Stimulated activated CD4-positive, alpha-beta T cell treated with anti-CD3 and anti-CD28 coated beads, Interleukin-15, amount 100 ng/mL, for 24 hours (primary cell): Measurements from ENCODE around the gene MAPK6.
"Not testable (repeated sequence)": the region's sequence is repeated elsewhere in the genome, so short reads cannot be mapped to it uniquely, and the experiment has no call there.

ENCODE experiments used
- DNase-seq: peaks from one replicate; pipeline ENCODE4 v3.0.0-alpha.2; 2020

Gene MAPK6

GRCh38 chr15:52018693-52019393 is at the start of gene MAPK6:
TSS of gene MAPK6 (plus strand) at chr15:52019219. CDS start at chr15:52046461, 27,242 bp downstream.
- peak; percentile 95 for DNase-seq

DNA sequence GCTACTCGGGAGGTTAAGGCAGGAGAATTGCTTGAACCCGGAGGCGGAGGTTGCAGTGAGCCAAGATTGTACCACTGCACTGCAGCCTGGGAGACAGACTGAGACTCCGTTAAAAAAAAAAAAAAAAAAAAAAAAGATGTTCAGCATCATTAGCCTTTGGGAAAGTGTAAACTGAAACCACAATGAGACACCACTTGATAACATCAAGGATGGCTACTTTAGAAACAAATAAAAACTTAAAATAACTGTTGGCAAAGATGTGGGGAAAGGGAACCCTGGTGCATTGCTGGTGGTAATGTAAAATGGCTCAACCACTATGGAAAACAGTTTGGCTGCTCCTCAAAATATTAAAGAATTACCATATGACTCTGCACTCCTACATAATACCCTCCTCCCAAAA is 49.3 kb upstream of the MAPK6 start:
- DNase-seq: no peak

GRCh38 chr15:51970132-51970817 is 48.7 kb upstream of the MAPK6 start:
- no peak for DNase-seq

- DNase-seq: no peak
Measured at GRCh38 chr15:51971032-51971374, 48.0 kb upstream of the MAPK6 start.

GRCh38 chr15:51971375-51972133 is 47.5 kb upstream of the MAPK6 start, which contains the start of gene LEO1:
TSS of gene LEO1 (minus strand) at chr15:51971778. CDS start at chr15:51971745, 33 bp downstream.
- DNase-seq: peak; percentile 90

- no peak for DNase-seq
Measured at GRCh38 chr15:51973220-51973619, 45.8 kb upstream of the MAPK6 start.

GRCh38 chr15:51973775-51974174 is 45.2 kb upstream of the MAPK6 start:
- DNase-seq: no peak

- DNase-seq: peak; percentile 73
Measured at GRCh38 chr15:51982013-51982769, 36.8 kb upstream of the MAPK6 start.

GRCh38 chr15:51982770-51983103 is 36.3 kb upstream of the MAPK6 start:
- no peak for DNase-seq

DNA sequence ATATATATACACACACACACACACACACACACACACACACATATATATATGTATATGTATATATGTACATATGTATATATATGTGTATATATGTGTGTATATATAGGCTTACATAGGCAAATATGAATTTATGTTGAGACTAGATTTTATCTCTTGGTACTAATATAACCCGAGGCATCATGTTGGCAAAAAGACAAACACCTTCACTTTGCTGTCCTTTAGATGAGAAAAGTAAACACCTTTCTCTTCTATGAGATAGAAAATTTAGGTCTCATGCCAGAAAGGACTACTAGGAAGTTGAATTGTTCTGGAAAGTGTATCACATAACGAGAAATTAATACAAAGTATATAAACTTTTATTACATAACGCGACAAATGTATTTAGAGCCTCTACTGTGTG is 27.9 kb upstream of the MAPK6 start:
- DNase-seq: no peak

DNA sequence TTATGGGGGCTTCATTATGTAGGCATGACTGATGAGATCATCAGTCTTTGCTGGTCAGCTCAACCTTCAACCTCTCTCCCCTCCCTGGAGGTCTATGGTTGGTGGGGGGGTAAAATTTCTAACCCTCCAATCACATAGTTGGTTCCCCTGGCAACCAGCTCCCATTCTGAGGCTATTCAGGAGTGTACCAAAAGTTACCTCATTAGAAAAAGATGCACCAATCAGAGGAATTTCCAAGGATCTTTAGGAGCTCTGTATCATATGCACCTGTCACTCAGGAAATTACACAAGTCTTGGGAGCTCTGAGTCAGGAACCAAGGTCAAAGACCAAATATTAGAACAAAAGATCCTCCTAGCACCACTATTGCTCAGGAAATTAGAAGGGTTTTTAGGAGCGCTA is 26.1 kb upstream of the MAPK6 start:
- no peak for DNase-seq

DNA sequence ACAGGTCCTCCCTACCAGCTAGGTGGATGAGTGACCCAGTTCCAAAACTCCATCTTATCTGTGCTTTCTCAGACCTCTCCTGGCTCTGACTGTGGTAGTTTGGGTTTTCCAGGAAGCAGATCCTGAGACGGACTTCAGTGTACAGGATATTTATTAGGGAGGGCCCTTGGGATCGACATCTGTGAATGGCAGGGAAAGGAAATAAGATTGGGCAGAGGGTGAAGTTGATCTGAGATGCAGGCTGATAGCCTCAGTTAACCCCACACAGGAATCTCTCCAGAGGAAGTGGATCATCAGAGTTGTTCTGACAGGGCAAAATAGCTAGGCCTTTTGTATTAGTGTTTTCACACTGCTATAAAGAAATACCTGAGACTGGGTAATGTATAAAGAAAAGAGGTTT is 16.7 kb upstream of the MAPK6 start:
- no peak for DNase-seq

DNA sequence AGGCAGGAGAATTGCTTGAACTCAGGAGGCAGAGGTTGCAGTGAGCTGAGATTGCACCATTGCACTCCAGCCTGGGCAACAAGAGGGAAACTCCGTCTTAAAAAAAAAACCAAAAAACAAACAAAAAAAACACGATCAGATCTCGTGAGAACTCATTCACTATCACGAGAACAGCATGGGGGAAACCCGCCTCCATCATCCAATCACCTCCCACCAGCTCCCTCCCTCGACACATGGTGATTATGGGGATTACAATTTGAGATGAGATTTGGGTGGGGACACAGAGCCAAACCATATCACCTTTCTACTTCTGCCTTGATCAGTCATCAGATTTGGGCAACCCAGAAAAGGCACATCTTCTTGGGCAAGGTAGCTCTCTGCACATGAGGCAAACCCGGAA is 15.9 kb upstream of the MAPK6 start:
- not testable (repeated sequence) for DNase-seq

DNA sequence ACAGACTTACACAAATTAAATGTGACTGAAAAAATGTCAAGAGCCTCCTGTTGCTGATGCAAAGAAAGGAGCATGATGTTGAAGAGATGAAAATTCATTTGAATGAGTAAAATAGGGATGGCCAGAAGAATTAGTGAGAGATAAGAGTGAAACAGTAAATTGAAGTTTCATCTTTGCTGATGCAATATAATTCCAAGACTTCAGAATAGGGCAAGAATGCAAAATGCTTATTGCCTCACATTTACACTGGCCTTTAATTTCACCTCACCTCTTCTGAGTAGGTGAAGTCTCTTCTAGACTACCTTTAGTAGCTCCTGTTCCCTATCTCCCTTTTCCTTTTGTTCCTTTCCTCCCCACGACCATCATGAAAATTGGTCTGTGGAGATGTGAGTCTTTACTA is 15.3 kb upstream of the MAPK6 start:
- no peak for DNase-seq

DNA sequence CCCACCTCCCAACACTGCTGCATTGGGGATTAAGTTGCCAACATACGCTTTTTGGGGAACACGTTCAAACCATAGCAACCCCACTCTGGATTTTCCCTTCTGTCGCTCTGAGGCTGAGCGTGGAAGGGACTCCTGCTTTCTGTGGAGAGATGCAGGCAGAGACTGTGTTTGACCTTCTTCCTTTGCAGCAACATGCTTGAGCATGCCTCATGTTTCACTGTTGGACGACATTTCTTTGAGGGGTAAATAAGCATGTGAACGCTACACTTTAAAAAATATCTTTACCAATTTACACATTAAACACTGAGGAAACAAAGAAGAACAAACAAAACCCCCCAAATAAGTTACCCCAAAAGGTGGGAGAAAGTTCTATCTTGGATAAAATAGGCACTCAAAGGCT is 14.2 kb upstream of the MAPK6 start:
- DNase-seq: no peak

GRCh38 chr15:52005748-52006701 is 13.0 kb upstream of the MAPK6 start:
- DNase-seq: peak; percentile 48

- no peak for DNase-seq
Measured at GRCh38 chr15:52006702-52007340, 12.2 kb upstream of the MAPK6 start.

GRCh38 chr15:52008359-52008697 is 10.7 kb upstream of the MAPK6 start:
- peak; percentile 21 for DNase-seq

DNA sequence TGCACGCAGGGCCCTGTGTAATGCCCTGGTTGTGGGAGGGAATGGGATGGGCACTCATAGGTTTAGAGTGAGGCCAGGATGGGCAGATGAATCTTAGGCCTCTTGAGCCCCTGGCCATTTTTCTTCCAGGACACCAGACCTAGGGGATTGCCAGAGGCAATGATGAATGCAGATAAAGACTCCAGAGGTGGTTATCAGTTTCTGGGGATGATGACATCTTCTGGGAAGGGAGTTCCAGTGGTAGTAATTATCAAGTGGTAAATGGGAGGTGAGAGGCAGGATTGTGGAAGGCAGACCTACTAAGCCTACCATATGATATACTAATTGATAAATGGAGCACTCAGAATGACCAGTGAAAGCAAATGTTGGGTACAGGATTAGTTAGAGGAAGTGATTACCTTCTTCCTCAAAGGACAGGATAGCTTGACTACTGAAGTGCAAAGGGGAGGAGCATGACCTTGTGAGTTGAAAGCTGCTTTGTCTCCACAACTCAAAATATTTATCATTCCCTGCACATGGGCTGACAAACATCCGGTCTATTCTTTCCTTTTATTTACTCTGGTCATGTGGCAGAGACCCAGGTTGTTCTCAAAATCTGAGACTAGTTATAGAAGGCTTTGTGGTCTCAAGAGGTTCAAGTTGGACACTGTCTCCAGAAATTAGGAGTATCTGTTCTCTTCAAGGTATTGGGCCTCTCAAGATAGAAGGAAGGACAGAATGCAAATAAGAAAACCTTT is 10.2 kb upstream of the MAPK6 start:
- DNase-seq: no peak

- peak; percentile 87 for DNase-seq
Measured at GRCh38 chr15:52010633-52011595, 8.1 kb upstream of the MAPK6 start.
